GM12878 (cell line): ENCODE measurements around the gene MPIG6B. TPM values are rescaled to one million over a fixed set of nuclear protein-coding genes. Genes with fewer than 3 reads are reported as not detected.

ENCODE experiments used
- ATAC-seq: fragments of 200-7000 bp; cut with Tn5 transposase; 3 replicates; pipeline ENCODE4 v1.9.1; 2020; ENCODE audit warnings: mild to moderate bottlenecking, moderate library complexity
- BruUV-seq: library from RNA; stranded (reverse); fragments of 400-500 nt; replicated peaks from 2 replicates; lab custom pipeline; 2021; lab: Mats Ljungman, UMichigan
- CTCF ChIA-PET: fragments of 300-600 bp; sonication (Branson Sonifier 250); formaldehyde crosslinking; extraction: SDS; loops from one replicate; lab custom pipeline; 2021; ENCODE audit warnings: inconsistent platforms; lab: Yijun Ruan, JAX
- POLR2A ChIA-PET: fragments of 350-600 bp; formaldehyde crosslinking; extraction: SDS; loops from one replicate; lab custom pipeline; 2021; ENCODE audit warnings: inconsistent platforms; lab: Charles Lee
- RAD21 ChIA-PET: fragments of 300-600 bp; sonication (Branson Sonifier 250); formaldehyde crosslinking; loops from one replicate; lab custom pipeline; 2023; ENCODE audit warnings: antibody characterized with exemption; ENCODE audit not compliant: unreplicated experiment; lab: Charles Lee
- SMC1A ChIA-PET: fragments of 300-600 bp; sonication (Branson Sonifier 250); formaldehyde crosslinking; loops from one replicate; lab custom pipeline; 2023; ENCODE audit not compliant: unreplicated experiment, uncharacterized antibody; lab: Charles Lee
- DNase-seq: peaks from one replicate; pipeline ENCODE4 v3.0.0-alpha.2; 2011; ENCODE audit warnings: low read depth, low spot score
- FAIRE-seq: peaks from 3 replicates; lab custom pipeline; 2011; peaks lifted over from hg19 to GRCh38; lab: Jason Lieb, UNC
- H2AFZ ChIP-seq: 2 replicates; pipeline ENCODE4 v1.6.0; 2011; ENCODE audit warnings: low read depth, low read length, control low read depth; ENCODE audit not compliant: control insufficient read depth
- H3K27ac ChIP-seq: 2 replicates; pipeline ENCODE4 v1.5.1; 2011; ENCODE audit warnings: control low read depth; ENCODE audit not compliant: control insufficient read depth, insufficient read depth
- H3K27me3 ChIP-seq, 2 experiments: replicated peaks in 1 of 2; 2 replicates each; pipeline versions ENCODE4 v1.6.0 to v1.6.1; 2011; ENCODE audit warnings: low read length in 1 of 2; ENCODE audit not compliant: control insufficient read depth in 2 of 2, insufficient read depth in 2 of 2
- H3K36me3 ChIP-seq, 2 experiments: 2 replicates each; pipeline ENCODE4 v1.5.1; 2011; ENCODE audit warnings: low read length in 1 of 2; ENCODE audit not compliant: control insufficient read depth in 2 of 2, insufficient read depth in 2 of 2
- H3K4me1 ChIP-seq: 2 replicates; pipeline ENCODE4 v1.6.1; 2011; ENCODE audit warnings: mild to moderate bottlenecking, low read length, moderate library complexity, mixed read lengths; ENCODE audit not compliant: control insufficient read depth, insufficient read depth
- H3K4me2 ChIP-seq: 2 replicates; pipeline ENCODE4 v1.6.0; 2011; ENCODE audit warnings: control low read depth; ENCODE audit not compliant: control insufficient read depth, insufficient read depth
- H3K4me3 ChIP-seq: fragments of 200-600 bp; sonication (generic); 2 replicates; pipeline ENCODE4 v1.5.1; 2016
- H3K79me2 ChIP-seq: 2 replicates; pipeline ENCODE4 v1.6.0; 2011; ENCODE audit warnings: low read length; ENCODE audit not compliant: control insufficient read depth, insufficient read depth
- H3K9ac ChIP-seq: 2 replicates; pipeline ENCODE4 v1.8.0; 2011; ENCODE audit warnings: low read length, control low read depth, mixed read lengths; ENCODE audit not compliant: control insufficient read depth, insufficient read depth
- H3K9me3 ChIP-seq: replicated peaks from 3 replicates; pipeline ENCODE4 v1.5.1; 2011; ENCODE audit warnings: mild to moderate bottlenecking, low read length; ENCODE audit not compliant: control insufficient read depth, insufficient read depth
- H4K20me1 ChIP-seq: 2 replicates; pipeline ENCODE4 v1.6.0; 2011; ENCODE audit not compliant: control insufficient read depth, insufficient read depth
- BRCA1 ChIP-seq: IDR thresholded peaks from 2 replicates; pipeline ENCODE4 v1.6.1; 2011; ENCODE audit warnings: low read depth, low read length, improper control_type of control experiment
- CTCF ChIP-seq, 3 experiments: IDR thresholded peaks in 2 of 3; conservative IDR thresholded peaks in 1 of 3; 2 replicates each; pipeline ENCODE4 v1.5.1; 2011; ENCODE audit warnings: low read depth in 3 of 3, low read length in 3 of 3, mild to moderate bottlenecking in 3 of 3, control low read depth in 2 of 3, moderate library complexity in 2 of 3, inconsistent platforms in 1 of 3, mixed read lengths in 1 of 3; ENCODE audit not compliant: control insufficient read depth in 2 of 3, insufficient read depth in 1 of 3; ENCODE audit errors: extremely low read depth in 1 of 3
- ETV6 ChIP-seq, 2 experiments: fragments of 450-650 bp in 1 of 2; IDR thresholded peaks in 1 of 2; conservative IDR thresholded peaks in 1 of 2; 2 replicates each; pipeline ENCODE4 v1.6.1; 2014; ENCODE audit warnings: antibody characterized with exemption in 1 of 2, borderline replicate concordance in 1 of 2, low read depth in 1 of 2, mild to moderate bottlenecking in 1 of 2, moderate library complexity in 1 of 2
- IKZF2 ChIP-seq, 2 experiments: fragments of 450-650 bp; IDR thresholded peaks; 2 replicates each; pipeline ENCODE4 v1.6.1; 2017; ENCODE audit warnings: mild to moderate bottlenecking in 2 of 2, moderate library complexity in 2 of 2
- KDM1A ChIP-seq: fragments of 200-600 bp; sonication (generic); IDR thresholded peaks from 2 replicates; pipeline ENCODE4 v1.6.1; 2016; ENCODE audit warnings: borderline replicate concordance
- KLF5 ChIP-seq: fragments of 450-650 bp; IDR thresholded peaks from 2 replicates; pipeline ENCODE4 v1.6.1; 2014; ENCODE audit warnings: mild to moderate bottlenecking; ENCODE audit not compliant: partially characterized antibody
- PAX5 ChIP-seq: IDR thresholded peaks from 2 replicates; pipeline ENCODE4 v1.6.1; 2011; ENCODE audit warnings: low read depth, low read length, borderline replicate concordance
- PKNOX1 ChIP-seq: fragments of 450-650 bp; IDR thresholded peaks from 2 replicates; pipeline ENCODE4 v1.6.1; 2016; ENCODE audit warnings: mild to moderate bottlenecking
- POLR2A ChIP-seq: IDR thresholded peaks from 2 replicates; pipeline ENCODE4 v1.6.1; 2011; ENCODE audit warnings: low read depth, mild to moderate bottlenecking, low read length
- RFX5 ChIP-seq: IDR thresholded peaks from 2 replicates; pipeline ENCODE4 v1.6.1; 2011; ENCODE audit warnings: low read depth, low read length, improper control_type of control experiment
- SMAD5 ChIP-seq: IDR thresholded peaks from 2 replicates; pipeline ENCODE4 v1.6.1; 2016; ENCODE audit warnings: antibody characterized with exemption, low read depth
- SMARCA5 ChIP-seq: fragments of 450-650 bp; IDR thresholded peaks from 2 replicates; pipeline ENCODE4 v1.6.1; 2017; ENCODE audit warnings: mild to moderate bottlenecking
- SMC3 ChIP-seq: IDR thresholded peaks from 2 replicates; pipeline ENCODE4 v1.6.1; 2011; ENCODE audit warnings: low read length, improper control_type of control experiment, borderline replicate concordance
- ZBTB40 ChIP-seq: fragments of 450-650 bp; IDR thresholded peaks from 2 replicates; pipeline ENCODE4 v1.6.1; 2016; ENCODE audit warnings: mild to moderate bottlenecking, moderate library complexity, borderline replicate concordance
- ZNF217 ChIP-seq: fragments of 450-650 bp; IDR thresholded peaks from 2 replicates; pipeline ENCODE4 v1.6.1; 2017; ENCODE audit warnings: antibody characterized with exemption, mild to moderate bottlenecking
- ZNF24 ChIP-seq: fragments of 450-650 bp; IDR thresholded peaks from 2 replicates; pipeline ENCODE4 v1.6.1; 2017; ENCODE audit warnings: antibody characterized with exemption, mild to moderate bottlenecking
- WGBS: methylation state at CpG from one replicate; pipeline ENCODE4 v1.1.6; 2016; ENCODE audit warnings: low lambda C conversion rate; ENCODE audit not compliant: insufficient replicate concordance, insufficient coverage; ENCODE audit errors: missing lambda C conversion rate; 5-methylcytosine and 5-hydroxymethylcytosine counted together
- in situ Hi-C: fragments of 300-500 bp; cut with MboI; formaldehyde crosslinking; loops from 9 replicates; pipeline ENCODE4 v1.14.3; 2018; ENCODE audit warnings: mixed read lengths
- intact Hi-C: fragments of 100-400 bp; cut with micrococcal nuclease; formaldehyde crosslinking; loops from one replicate; pipeline ENCODE4 v1.14.2; 2022; ENCODE audit not compliant: unreplicated experiment
- polyA plus RNA-seq, 11 experiments: library from polyadenylated mRNA; depleted of rRNA in 4 of 11; unstranded in 6 of 11; stranded (reverse) in 5 of 11; fragments of >200 nt; fragmentation: Nextera tagmentation in 4 of 11; fragmentation: Illumina TruSeq in 1 of 11; extraction: Ambion mirVana in 4 of 11; extraction: Trizol in 1 of 11; gene quantifications; 1 replicate in 1 of 11; 2 replicates in 10 of 11; pipeline versions ENCODE4 v1.2.1 to v1.2.3, GENCODE V29; 2011 to 2016; ENCODE audit warnings: inconsistent platforms in 2 of 11, missing spikeins in 2 of 11, low read depth in 1 of 11
- total RNA-seq, 4 experiments: library from RNA; depleted of rRNA in 3 of 4; stranded (reverse); fragments of >200 nt in 3 of 4; fragmentation: Illumina TruSeq in 1 of 4; extraction: Trizol in 1 of 4; gene quantifications; 2 replicates each; pipeline versions ENCODE4 v1.2.1 to v1.2.3, GENCODE V29; 2013 to 2021

Gene MPIG6B
- total and polyA plus RNA-seq, 10 of the 15 experiments (the other 5 are each of a cell fraction or from before 2014, with no cell fraction given), result not detected

GRCh38 chr6:31737315-31737990, 14.3 kb downstream of the MPIG6B start:
- DNase-seq (no peak), FAIRE-seq (no peak)
- TF ChIP-seq PAX5, result no peak
- TF ChIP-seq IKZF2 (IDR thresholded peaks at IDR 0.05), result no peak
- no peak for TF ChIP-seq SMAD5
- peak; percentile 23; the same call in 1 of the 2 replicates for TF ChIP-seq PKNOX1
- TF ChIP-seq SMARCA5, result peak; percentile 46; the same call in 1 of the 2 replicates
- no peak for TF ChIP-seq RFX5
- no peak for TF ChIP-seq ZNF24
- no peak for TF ChIP-seq BRCA1
- no peak for TF ChIP-seq ETV6 (conservative IDR thresholded peaks at IDR 0.05 in 1 of 2, IDR thresholded peaks at IDR 0.05 in 1 of 2; ENCODE audit: borderline replicate concordance in 1 of 2, low read depth in 1 of 2)
- TF ChIP-seq CTCF (IDR thresholded peaks at IDR 0.05 in 2 of 3, conservative IDR thresholded peaks at IDR 0.05 in 1 of 3; ENCODE audit: control insufficient read depth in 2 of 3, extremely low read depth in 1 of 3, insufficient read depth in 1 of 3, low read depth in 3 of 3, low read length in 3 of 3), result no peak
- TF ChIP-seq SMC3, result no peak
- TF ChIP-seq POLR2A, result no peak
- no peak for TF ChIP-seq KDM1A
- no peak for TF ChIP-seq KLF5
- TF ChIP-seq ZBTB40, result no peak
- TF ChIP-seq ZNF217, result no peak

More at GRCh38 chr6:31737315-31737990, 14.3 kb downstream of the MPIG6B start:
- no TSS peak for BruUV-seq
- H4K20me1 ChIP-seq, result 0 out of 2 replicates have a peak, but pooled peaks cover 4% of the 10 kb centered on the region
- intact Hi-C loops (loop anchor here (5.0 kb wide), 1 partner anchor 70 kb away; the partner anchor contains the start of genes CSNK2B and LY6G5B), in situ Hi-C loops (no loop called here)
- H2AFZ ChIP-seq, result no peak overlapping the region
- peak overlapping the region; percentile 100 for H3K4me3 ChIP-seq
- 0 out of 3 replicates have a peak, but pooled peaks have one; percentile 2 for ATAC-seq
- H3K4me1 ChIP-seq, result peaks cover 28% of the 10 kb centered on the region
- ChIA-PET CTCF (interaction anchor here (0.8 to 15.8 kb wide), 22 partner anchors 9 to 191 kb away, joined by 3 to 208 read pairs (median 5); partner anchors contain the start of genes ABHD16A, AIF1, ATP6V1G2 and DDAH2), RAD21 (interaction anchor here (0.6 to 6.0 kb wide), 19 partner anchors 7 to 458 kb away, joined by 3 to 53 read pairs (median 7); partner anchors contain the start of genes ABHD16A, AIF1, DDAH2 and DDX39B), POLR2A (interaction anchor here (0.6 to 9.7 kb wide), 21 partner anchors 8 to 439 kb away, joined by 3 to 158 read pairs (median 9); partner anchors contain the start of genes ABHD16A, BAG6, C6orf47 and DDAH2), SMC1A (interaction anchor here (0.9 to 6.3 kb wide), 23 partner anchors 9 to 243 kb away, joined by 3 to 45 read pairs (median 6); partner anchors contain the start of genes ABHD16A, DDAH2, GPANK1 and HSPA1B)
- H3K9ac ChIP-seq, result peak overlapping the region; percentile 98
- H3K27me3 ChIP-seq, result no peaks in the 10 kb centered on the region
- 17% methylated on average over 6 of the region's 7 CpGs for WGBS
- H3K9me3 ChIP-seq, result no peaks in the 10 kb centered on the region
- peaks cover 51% of the 10 kb centered on the region for H3K79me2 ChIP-seq
- H3K27ac ChIP-seq, result peak overlapping the region; percentile 99
- peaks cover 6 to 10% of the 10 kb centered on the region in 2 experiments; a peak in 3 of 4 replicates for H3K36me3 ChIP-seq
- H3K4me2 ChIP-seq, result peak overlapping the region; percentile 73
